HCT116 (cell line): ENCODE data around the gene SBNO2.

Experiments
- ATF3 ChIP-seq: IDR thresholded peaks from 2 replicates; pipeline ENCODE4 v1.6.1; 2012
- CTCF ChIP-seq, 3 experiments: fragments of 200-600 bp in 1 of 3; sonication (generic) in 1 of 3; IDR thresholded peaks in 2 of 3; conservative IDR thresholded peaks in 1 of 3; 2 replicates each; pipeline ENCODE4 v1.5.1; 2012 to 2017; ENCODE audit warnings: low read depth in 2 of 3, low read length in 2 of 3, antibody characterized with exemption in 1 of 3, borderline replicate concordance in 1 of 3, control low read depth in 1 of 3, mild to moderate bottlenecking in 1 of 3, mixed read lengths in 1 of 3, mixed run types in 1 of 3, moderate library complexity in 1 of 3; ENCODE audit not compliant: insufficient read depth in 1 of 3
- EZH2 ChIP-seq: fragments of 200-600 bp; sonication (generic); IDR thresholded peaks from 2 replicates; pipeline ENCODE4 v1.6.1; 2017; ENCODE audit warnings: antibody characterized with exemption, mixed run types
- JUND ChIP-seq: IDR thresholded peaks from 2 replicates; pipeline ENCODE4 v1.6.1; 2012
- POLR2A ChIP-seq: IDR thresholded peaks from 2 replicates; pipeline ENCODE4 v1.7.0; 2011; ENCODE audit warnings: borderline replicate concordance; ENCODE audit not compliant: insufficient read depth, insufficient read length; ENCODE audit errors: extremely low read depth
- POLR2AphosphoS5 ChIP-seq: IDR thresholded peaks from 2 replicates; pipeline ENCODE4 v1.6.1; 2011; ENCODE audit warnings: mild to moderate bottlenecking, low read depth, low read length, moderate library complexity
- REST ChIP-seq: IDR thresholded peaks from 2 replicates; pipeline ENCODE4 v1.6.1; 2012; ENCODE audit warnings: low read depth
- SIN3A ChIP-seq: IDR thresholded peaks from 2 replicates; pipeline ENCODE4 v1.6.1; 2012; ENCODE audit warnings: low read depth
- SP1 ChIP-seq: IDR thresholded peaks from 2 replicates; pipeline ENCODE4 v1.6.1; 2012; ENCODE audit warnings: low read depth

- TF ChIP-seq CTCF (IDR thresholded peaks at IDR 0.05 in 2 of 3, conservative IDR thresholded peaks at IDR 0.05 in 1 of 3; ENCODE audit: borderline replicate concordance in 1 of 3, insufficient read depth in 1 of 3, low read depth in 2 of 3, low read length in 2 of 3) (no peak), REST (no peak), SP1 (no peak), JUND (no peak), POLR2AphosphoS5 (no peak), POLR2A (no peak), SIN3A (no peak), EZH2 (no peak), ATF3 (no peak)
Observed at GRCh38 chr19:1217366-1217765, 43.3 kb upstream of the SBNO2 start.
